IMR-90 (cell line): Measurements from ENCODE around the gene ARPC5. TPM values are rescaled to one million over a fixed set of nuclear protein-coding genes. Genes with fewer than 3 reads are reported as not detected.

Experiments used
- ATAC-seq: fragments of 200-7000 bp; cut with Tn5 transposase; 2 replicates; pipeline ENCODE4 v1.9.1; 2020; ENCODE audit warnings: low read depth, mild to moderate bottlenecking, moderate library complexity
- BruUV-seq: library from RNA; stranded (reverse); fragments of 400-500 nt; replicated peaks from 2 replicates; lab custom pipeline; 2021; lab: Mats Ljungman, UMichigan
- CTCF ChIA-PET: fragments of 300-600 bp; formaldehyde crosslinking; extraction: SDS; loops from one replicate; lab custom pipeline; 2021; ENCODE audit warnings: antibody characterized with exemption; lab: Yijun Ruan, JAX
- POLR2A ChIA-PET: fragments of 300-600 bp; sonication (Branson Sonifier 250); formaldehyde crosslinking; loops from one replicate; lab custom pipeline; 2022; ENCODE audit warnings: antibody characterized with exemption; ENCODE audit not compliant: unreplicated experiment; lab: Charles Lee
- DNase-seq: peaks from one replicate; pipeline ENCODE4 v3.0.0; 2013
- H2AFZ ChIP-seq: replicated peaks from 2 replicates; pipeline ENCODE3; 2013; ENCODE audit warnings: low read length, mild to moderate bottlenecking; ENCODE audit not compliant: poor library complexity
- H2AK5ac ChIP-seq: 2 replicates; pipeline ENCODE4 v1.6.1; 2013; ENCODE audit warnings: low read depth, low read length, inconsistent platforms
- H2AK9ac ChIP-seq: replicated peaks from 2 replicates; pipeline ENCODE3; 2013; ENCODE audit warnings: mild to moderate bottlenecking, low read depth, low read length, moderate library complexity; ENCODE audit not compliant: poor library complexity
- H2BK120ac ChIP-seq: 2 replicates; pipeline ENCODE4 v1.6.1; 2013; ENCODE audit warnings: low read depth, low read length, inconsistent platforms
- H2BK15ac ChIP-seq: 3 replicates; pipeline ENCODE4 v1.6.1; 2013; ENCODE audit warnings: low read depth, low read length, inconsistent platforms
- H2BK20ac ChIP-seq: 2 replicates; pipeline ENCODE4 v1.6.1; 2013; ENCODE audit warnings: low read depth, mild to moderate bottlenecking, inconsistent platforms, low read length, moderate library complexity
- H2BK5ac ChIP-seq: 2 replicates; pipeline ENCODE4 v1.6.1; 2013; ENCODE audit warnings: mild to moderate bottlenecking, low read depth, low read length, inconsistent platforms; ENCODE audit not compliant: poor library complexity, severe bottlenecking
- H3K14ac ChIP-seq: replicated peaks from 2 replicates; pipeline ENCODE4 v1.6.1; 2013; ENCODE audit warnings: low read depth, low read length, inconsistent platforms
- H3K18ac ChIP-seq: 2 replicates; pipeline ENCODE4 v1.6.1; 2013; ENCODE audit warnings: low read depth, low read length, control low read depth
- H3K23ac ChIP-seq: 2 replicates; pipeline ENCODE4 v1.6.1; 2013; ENCODE audit warnings: low read depth, low read length, inconsistent platforms
- H3K27ac ChIP-seq: 2 replicates; pipeline ENCODE4 v1.5.1; 2013; ENCODE audit warnings: mild to moderate bottlenecking, control low read depth, low read length; ENCODE audit not compliant: insufficient read depth
- H3K27me3 ChIP-seq: 2 replicates; pipeline ENCODE4 v1.6.1; 2013; ENCODE audit warnings: low read length; ENCODE audit not compliant: control insufficient read depth, insufficient read depth
- H3K36me3 ChIP-seq: 2 replicates; pipeline ENCODE4 v1.6.1; 2013; ENCODE audit warnings: low read length, mixed read lengths; ENCODE audit not compliant: control insufficient read depth, insufficient read depth
- H3K4ac ChIP-seq: 2 replicates; pipeline ENCODE4 v1.6.1; 2013; ENCODE audit warnings: low read depth, low read length, inconsistent platforms
- H3K4me1 ChIP-seq: 2 replicates; pipeline ENCODE4 v1.6.1; 2013; ENCODE audit warnings: low read length, mixed read lengths; ENCODE audit not compliant: control insufficient read depth, insufficient read depth
- H3K4me2 ChIP-seq: 2 replicates; pipeline ENCODE4 v1.6.1; 2013; ENCODE audit warnings: low read depth, mild to moderate bottlenecking, control low read depth, low read length, moderate library complexity
- H3K4me3 ChIP-seq: 2 replicates; pipeline ENCODE4 v1.5.1; 2013; ENCODE audit warnings: low read depth, mild to moderate bottlenecking, control low read depth, low read length, moderate library complexity; ENCODE audit not compliant: insufficient read depth
- H3K56ac ChIP-seq: 2 replicates; pipeline ENCODE4 v1.6.1; 2013; ENCODE audit warnings: low read length, inconsistent platforms; ENCODE audit not compliant: insufficient read depth; ENCODE audit errors: extremely low read depth
- H3K79me1 ChIP-seq, 2 experiments: 2 replicates each; pipeline ENCODE4 v1.6.1; 2013; ENCODE audit warnings: low read length in 2 of 2, inconsistent platforms in 1 of 2, low read depth in 1 of 2
- H3K9ac ChIP-seq: 2 replicates; pipeline ENCODE4 v1.6.1; 2013; ENCODE audit warnings: low read depth, low read length, control low read depth
- H3K9me1 ChIP-seq: 2 replicates; pipeline ENCODE4 v1.6.1; 2013; ENCODE audit warnings: low read length, inconsistent platforms; ENCODE audit not compliant: insufficient read depth
- H3K9me3 ChIP-seq: 2 replicates; pipeline ENCODE4 v1.6.1; 2013; ENCODE audit warnings: low read length; ENCODE audit not compliant: control insufficient read depth, insufficient read depth
- H4K20me1 ChIP-seq: 2 replicates; pipeline ENCODE4 v1.6.1; 2013; ENCODE audit warnings: low read length, inconsistent platforms; ENCODE audit not compliant: insufficient read depth
- H4K5ac ChIP-seq: 2 replicates; pipeline ENCODE4 v1.6.1; 2013; ENCODE audit warnings: mild to moderate bottlenecking, low read depth, low read length, control low read depth
- H4K8ac ChIP-seq, 2 experiments: 2 replicates each; pipeline ENCODE4 v1.6.1; 2013; ENCODE audit warnings: low read depth in 2 of 2, low read length in 2 of 2, control low read depth in 1 of 2, inconsistent platforms in 1 of 2
- H4K91ac ChIP-seq: 2 replicates; pipeline ENCODE4 v1.6.1; 2013; ENCODE audit warnings: low read depth, low read length, inconsistent platforms; ENCODE audit not compliant: insufficient read depth
- MAFK ChIP-seq: IDR thresholded peaks from 2 replicates; pipeline ENCODE4 v1.6.1; 2012; ENCODE audit warnings: low read depth, low read length, improper control_type of control experiment
- MXI1 ChIP-seq: IDR thresholded peaks from 2 replicates; pipeline ENCODE4 v1.6.1; 2012; ENCODE audit warnings: low read depth, mild to moderate bottlenecking, low read length, moderate library complexity, borderline replicate concordance
- WGBS, 2 experiments: methylation state at CpG; one replicate each; pipeline versions ENCODE4 v1.1.5 to v1.1.7; 2013; ENCODE audit warnings: missing lambda C conversion rate in 2 of 2; ENCODE audit not compliant: insufficient read length in 1 of 2; ENCODE audit errors: extremely low coverage in 2 of 2; 5-methylcytosine and 5-hydroxymethylcytosine counted together
- dilution Hi-C: fragments of 300-500 bp; cut with HindIII; formaldehyde crosslinking; loops from one replicate; pipeline ENCODE4 v1.14.3; 2018; ENCODE audit warnings: low sequenced_read_pairs; ENCODE audit not compliant: unreplicated experiment
- in situ Hi-C: fragments of 300-500 bp; cut with MboI; formaldehyde crosslinking; loops from 3 replicates; pipeline ENCODE4 v1.14.3; 2019; ENCODE audit warnings: low sequenced_read_pairs, inconsistent platforms, mixed read lengths
- intact Hi-C: fragments of 100-400 bp; cut with micrococcal nuclease; formaldehyde crosslinking; loops from 2 replicates; pipeline ENCODE4 v1.10.0; 2022
- polyA plus RNA-seq, 3 experiments: library from polyadenylated mRNA; depleted of rRNA; stranded (reverse); fragments of >200 nt; gene quantifications; 2 replicates each; pipeline ENCODE4 v1.2.3, GENCODE V29; 2012; ENCODE audit warnings: low replicate concordance in 1 of 3
- total RNA-seq: library from RNA; depleted of rRNA; stranded (reverse); fragments of >200 nt; gene quantifications from 2 replicates; pipeline ENCODE4 v1.2.3, GENCODE V29; 2012

ARPC5 gene
- total and polyA plus RNA-seq, 2 of the 4 experiments (the other 2 are of a cell fraction): 132 to 212 TPM

- no peak overlapping the region for H4K8ac ChIP-seq
- no peaks in the 10 kb centered on the region for H3K36me3 ChIP-seq
- BruUV-seq: no TSS peak
- no CpG with 5 or more reads among the region's 1 CpG for WGBS, 2 experiments
- no peaks in the 10 kb centered on the region for H3K27me3 ChIP-seq
- CTCF ChIA-PET: interaction anchor here (1.1 to 2.4 kb wide), 4 partner anchors 9 to 65 kb away, joined by 3 to 8 read pairs (median 4); no protein-coding TSS in a partner anchor
- H3K4me3 ChIP-seq: no peak overlapping the region
- no peak overlapping the region for H2BK120ac ChIP-seq
- no peak overlapping the region for H3K4me2 ChIP-seq
- no peak overlapping the region for H3K4ac ChIP-seq
- H3K23ac ChIP-seq: no peak overlapping the region
- DNase-seq (peak; percentile 40), ATAC-seq (no peak; the same call in 1 of the 2 replicates)
- H2AFZ ChIP-seq: no peak overlapping the region
- POLR2A ChIA-PET: no interaction called here
- H4K91ac ChIP-seq: no peak overlapping the region
- H2BK20ac ChIP-seq: no peak overlapping the region
- dilution Hi-C loops: loop anchor here (25.0 kb wide), 1 partner anchor 238 kb away; no protein-coding TSS in a partner anchor
- no peak overlapping the region for H2BK5ac ChIP-seq
- intact Hi-C loops: no loop called here
- no peak overlapping the region for H2AK9ac ChIP-seq
- H2AK5ac ChIP-seq: no peak overlapping the region
- H3K4me1 ChIP-seq: no peaks in the 10 kb centered on the region; the same call in 1 of the 2 replicates
- in situ Hi-C loops: loop anchor here (25.0 kb wide), 1 partner anchor 988 kb away; no protein-coding TSS in a partner anchor
- H3K9ac ChIP-seq: no peak overlapping the region
- H4K5ac ChIP-seq: no peak overlapping the region
- H3K27ac ChIP-seq: no peak overlapping the region
- no peaks in the 10 kb centered on the region for H3K9me1 ChIP-seq
- no peak overlapping the region for H3K56ac ChIP-seq
- H3K14ac ChIP-seq: no peak overlapping the region
- H3K18ac ChIP-seq: no peak overlapping the region
- H3K79me1 ChIP-seq: peaks cover 0 to 4% of the 10 kb centered on the region in 2 experiments; a peak in 2 of 4 replicates
- no peaks in the 10 kb centered on the region for H3K9me3 ChIP-seq
- H2BK15ac ChIP-seq: no peak overlapping the region
- no peaks in the 10 kb centered on the region for H4K20me1 ChIP-seq
- no peak for TF ChIP-seq MXI1
- TF ChIP-seq MAFK: no peak
These were observed 38.8 kb upstream of the ARPC5 start for GRCh38 chr1:183674339-183674738.
